22Rv1 (cell line): ENCODE measurements around the gene DPP7.

Experiments used
- ZFX ChIP-seq: fragments of 450-650 bp; IDR thresholded peaks from 2 replicates; pipeline ENCODE4 v1.6.1; 2017; ENCODE audit warnings: antibody characterized with exemption, borderline replicate concordance
- TF ChIP-seq, protein P1 (sequence below): fragments of 450-650 bp; IDR thresholded peaks from 2 replicates; pipeline ENCODE4 v1.5.1; 2017; ENCODE audit warnings: mild to moderate bottlenecking

DNA sequence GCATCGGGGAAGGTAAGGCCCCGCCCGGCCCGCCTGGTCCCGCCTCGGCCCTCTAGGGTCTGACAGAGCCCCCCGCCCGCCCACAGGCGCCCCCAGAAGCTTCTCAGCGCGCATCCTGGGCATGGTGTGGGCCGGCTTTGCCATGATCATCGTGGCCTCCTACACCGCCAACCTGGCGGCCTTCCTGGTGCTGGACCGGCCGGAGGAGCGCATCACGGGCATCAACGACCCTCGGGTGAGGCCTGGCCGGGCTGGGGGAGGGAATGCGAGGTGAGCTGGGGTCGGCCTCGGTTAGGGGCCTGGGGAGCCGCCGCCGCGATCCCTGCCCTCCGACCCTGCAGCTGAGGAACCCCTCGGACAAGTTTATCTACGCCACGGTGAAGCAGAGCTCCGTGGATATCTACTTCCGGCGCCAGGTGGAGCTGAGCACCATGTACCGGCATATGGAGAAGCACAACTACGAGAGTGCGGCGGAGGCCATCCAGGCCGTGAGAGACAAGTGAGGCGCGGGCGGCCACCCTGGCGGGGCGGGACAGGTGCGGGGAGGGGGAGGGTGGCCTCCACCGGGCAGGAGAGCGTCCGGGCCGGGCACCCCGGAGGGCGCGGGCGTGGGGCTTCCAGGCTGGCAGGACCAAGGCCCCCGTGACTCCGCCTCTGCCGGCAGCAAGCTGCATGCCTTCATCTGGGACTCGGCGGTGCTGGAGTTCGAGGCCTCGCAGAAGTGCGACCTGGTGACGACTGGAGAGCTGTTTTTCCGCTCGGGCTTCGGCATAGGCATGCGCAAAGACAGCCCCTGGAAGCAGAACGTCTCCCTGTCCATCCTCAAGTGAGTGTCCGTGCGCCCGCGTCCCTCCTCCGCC lies 48.2 kb upstream of the DPP7 start:
- TF ChIP-seq, protein P1, sequence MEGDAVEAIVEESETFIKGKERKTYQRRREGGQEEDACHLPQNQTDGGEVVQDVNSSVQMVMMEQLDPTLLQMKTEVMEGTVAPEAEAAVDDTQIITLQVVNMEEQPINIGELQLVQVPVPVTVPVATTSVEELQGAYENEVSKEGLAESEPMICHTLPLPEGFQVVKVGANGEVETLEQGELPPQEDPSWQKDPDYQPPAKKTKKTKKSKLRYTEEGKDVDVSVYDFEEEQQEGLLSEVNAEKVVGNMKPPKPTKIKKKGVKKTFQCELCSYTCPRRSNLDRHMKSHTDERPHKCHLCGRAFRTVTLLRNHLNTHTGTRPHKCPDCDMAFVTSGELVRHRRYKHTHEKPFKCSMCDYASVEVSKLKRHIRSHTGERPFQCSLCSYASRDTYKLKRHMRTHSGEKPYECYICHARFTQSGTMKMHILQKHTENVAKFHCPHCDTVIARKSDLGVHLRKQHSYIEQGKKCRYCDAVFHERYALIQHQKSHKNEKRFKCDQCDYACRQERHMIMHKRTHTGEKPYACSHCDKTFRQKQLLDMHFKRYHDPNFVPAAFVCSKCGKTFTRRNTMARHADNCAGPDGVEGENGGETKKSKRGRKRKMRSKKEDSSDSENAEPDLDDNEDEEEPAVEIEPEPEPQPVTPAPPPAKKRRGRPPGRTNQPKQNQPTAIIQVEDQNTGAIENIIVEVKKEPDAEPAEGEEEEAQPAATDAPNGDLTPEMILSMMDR: peak; percentile 37
- no peak for TF ChIP-seq ZFX
